Measurements from ENCODE around the gene PLEKHA5.

PLEKHA5 gene

DNA sequence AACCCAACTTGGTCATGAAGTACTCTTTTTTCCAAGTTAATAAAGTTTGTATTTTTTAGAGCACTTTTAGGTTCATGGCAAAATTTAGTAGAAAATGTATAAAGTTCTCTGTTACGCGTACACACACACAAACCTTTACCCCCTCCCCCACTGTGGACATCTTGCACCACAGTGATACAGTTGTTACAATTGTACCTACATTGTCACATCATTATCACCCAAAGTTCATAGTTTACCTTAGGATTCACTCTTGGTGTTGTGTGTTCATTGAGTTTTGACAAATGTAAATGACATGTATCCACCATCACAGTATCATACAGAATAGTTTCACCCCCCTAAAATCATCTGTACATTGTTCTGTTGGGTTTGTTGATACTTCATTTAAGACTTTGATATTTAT is 23.9 kb downstream of the PLEKHA5 start:
- H3K27ac ChIP-seq: no peak overlapping the region
- no peak overlapping the region for H3K4me3 ChIP-seq
- no peak for DNase-seq (ENCODE audit: low spot score)
- TF ChIP-seq, protein P1, sequence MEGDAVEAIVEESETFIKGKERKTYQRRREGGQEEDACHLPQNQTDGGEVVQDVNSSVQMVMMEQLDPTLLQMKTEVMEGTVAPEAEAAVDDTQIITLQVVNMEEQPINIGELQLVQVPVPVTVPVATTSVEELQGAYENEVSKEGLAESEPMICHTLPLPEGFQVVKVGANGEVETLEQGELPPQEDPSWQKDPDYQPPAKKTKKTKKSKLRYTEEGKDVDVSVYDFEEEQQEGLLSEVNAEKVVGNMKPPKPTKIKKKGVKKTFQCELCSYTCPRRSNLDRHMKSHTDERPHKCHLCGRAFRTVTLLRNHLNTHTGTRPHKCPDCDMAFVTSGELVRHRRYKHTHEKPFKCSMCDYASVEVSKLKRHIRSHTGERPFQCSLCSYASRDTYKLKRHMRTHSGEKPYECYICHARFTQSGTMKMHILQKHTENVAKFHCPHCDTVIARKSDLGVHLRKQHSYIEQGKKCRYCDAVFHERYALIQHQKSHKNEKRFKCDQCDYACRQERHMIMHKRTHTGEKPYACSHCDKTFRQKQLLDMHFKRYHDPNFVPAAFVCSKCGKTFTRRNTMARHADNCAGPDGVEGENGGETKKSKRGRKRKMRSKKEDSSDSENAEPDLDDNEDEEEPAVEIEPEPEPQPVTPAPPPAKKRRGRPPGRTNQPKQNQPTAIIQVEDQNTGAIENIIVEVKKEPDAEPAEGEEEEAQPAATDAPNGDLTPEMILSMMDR (IDR thresholded peaks at IDR 0.05): no peak

DNA sequence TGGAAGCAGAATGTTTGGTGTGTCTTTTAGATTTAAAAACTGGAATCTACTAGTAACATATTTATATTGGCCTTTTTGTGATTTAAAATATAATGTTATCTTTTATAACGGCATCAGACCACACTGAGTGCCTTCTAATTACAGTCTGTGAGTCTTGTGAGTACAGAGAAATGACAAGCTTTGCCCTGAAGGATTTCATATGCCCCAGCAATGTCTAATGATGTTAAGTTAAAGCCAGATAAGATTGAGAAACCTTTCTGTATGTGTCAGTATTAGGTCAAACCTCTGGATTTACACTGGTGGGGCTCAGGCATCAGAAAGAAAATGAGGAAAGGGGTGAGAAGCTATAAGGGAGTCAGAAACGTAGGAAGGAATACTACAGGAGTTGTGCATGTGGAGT is 25.2 kb downstream of the PLEKHA5 start:
- TF ChIP-seq, protein P1 (IDR thresholded peaks at IDR 0.05): no peak
- no peak overlapping the region for H3K4me3 ChIP-seq
- no peak for DNase-seq (ENCODE audit: low spot score)
- H3K27ac ChIP-seq: no peak overlapping the region

DNA sequence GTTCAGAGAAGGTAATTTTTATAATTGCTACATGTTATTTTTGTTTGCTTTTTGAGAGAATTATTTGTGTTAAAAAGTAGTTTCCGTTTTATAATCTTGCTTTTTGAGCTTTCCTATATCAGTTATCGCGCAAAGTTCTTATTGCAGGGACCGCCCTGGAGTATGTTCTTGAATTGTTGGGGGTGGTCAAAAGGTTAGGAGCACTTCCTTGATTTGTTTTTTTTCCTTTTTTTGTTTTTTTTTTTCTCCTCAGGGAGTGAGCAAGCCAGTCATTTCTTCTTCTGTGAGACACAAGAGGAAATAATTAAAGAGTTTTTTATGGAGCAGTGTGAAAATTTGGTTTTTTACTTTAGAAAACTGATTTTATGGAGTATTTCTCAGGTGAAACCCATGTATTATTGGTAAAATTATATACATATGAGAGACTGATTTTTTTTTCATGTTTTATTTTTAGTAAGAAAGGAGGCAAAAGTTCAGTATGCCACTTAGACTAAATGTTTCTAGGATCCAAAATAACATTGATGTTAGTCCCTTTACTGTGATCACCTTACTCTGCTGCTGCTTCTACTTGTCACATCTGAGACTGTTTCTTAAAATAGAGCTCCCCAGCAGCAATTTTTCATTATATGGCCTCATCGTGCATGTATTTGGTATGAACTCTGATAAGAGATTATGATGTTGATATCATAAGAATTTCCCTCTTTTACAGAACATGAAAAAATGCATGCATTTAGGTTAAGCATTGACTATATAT is 26.6 kb downstream of the PLEKHA5 start:
- TF ChIP-seq, protein P1 (IDR thresholded peaks at IDR 0.05): no peak
- no peak for DNase-seq (ENCODE audit: low spot score)
- H3K27ac ChIP-seq: no peak overlapping the region
- no peak overlapping the region for H3K4me3 ChIP-seq

DNA sequence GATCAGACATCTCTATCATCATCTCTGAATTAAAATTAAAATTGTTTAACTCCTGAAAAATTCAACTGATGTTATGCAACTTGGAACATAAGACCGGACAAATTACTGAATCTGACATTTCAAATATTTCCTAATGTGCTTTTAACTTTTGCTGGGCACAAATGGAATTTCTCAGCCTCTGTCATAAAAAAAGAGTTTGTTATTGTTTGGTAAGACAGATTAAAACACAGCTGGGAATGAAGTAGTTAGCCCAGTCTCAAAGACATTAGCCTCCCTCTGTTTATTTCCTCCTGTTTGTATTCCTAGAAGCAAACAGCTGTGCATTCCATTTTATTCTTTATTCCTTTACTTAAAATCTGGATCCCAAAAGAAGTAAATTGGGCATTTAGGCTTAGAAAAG is 29.4 kb downstream of the PLEKHA5 start:
- TF ChIP-seq, protein P1 (IDR thresholded peaks at IDR 0.05): no peak
- no peak for DNase-seq (ENCODE audit: low spot score)
- Histone ChIP-seq H3K4me3 (no peak overlapping the region), H3K27ac (no peak overlapping the region)

DNA sequence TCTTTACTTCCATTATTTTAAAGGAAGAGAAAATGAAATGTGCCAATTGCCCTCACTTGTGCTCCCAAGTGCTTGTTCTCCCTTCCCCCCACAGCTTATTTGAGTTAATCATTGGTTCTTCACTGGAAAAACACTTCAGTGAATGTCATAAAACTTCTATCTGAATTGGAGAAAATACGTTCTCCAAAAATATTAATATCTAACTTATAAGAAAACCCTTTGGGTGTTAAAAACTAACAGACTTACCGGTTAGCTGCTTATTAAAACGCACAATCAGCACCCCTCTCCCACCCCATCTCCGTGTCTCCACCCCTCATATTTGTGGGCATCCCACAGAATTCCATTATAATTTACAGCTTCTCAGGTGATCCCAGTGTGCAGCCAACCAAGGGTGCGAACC is 31.7 kb downstream of the PLEKHA5 start:
- TF ChIP-seq, protein P1 (IDR thresholded peaks at IDR 0.05): no peak
- no peak overlapping the region for H3K4me3 ChIP-seq
- no peak for DNase-seq (ENCODE audit: low spot score)
- H3K27ac ChIP-seq: no peak overlapping the region

DNA sequence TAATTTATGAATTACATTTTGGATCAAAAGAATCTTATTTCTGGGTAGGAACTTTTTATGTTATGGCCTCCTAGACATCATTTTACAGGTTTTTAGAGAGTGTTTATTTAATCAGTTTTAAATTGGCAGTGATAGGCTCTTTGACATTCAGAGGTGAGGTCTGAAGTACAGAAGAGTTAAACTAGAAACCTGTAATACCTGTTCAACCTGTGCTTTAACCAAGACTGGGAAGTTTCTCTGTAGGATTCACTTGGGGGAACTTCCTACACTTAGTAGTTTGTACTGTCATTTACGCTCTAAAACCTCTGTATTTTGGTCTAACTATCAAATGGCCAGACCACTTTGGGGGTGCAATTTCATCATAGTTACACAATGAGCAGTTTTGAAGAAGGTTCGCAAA is 35.9 kb downstream of the PLEKHA5 start:
- H3K27ac ChIP-seq: no peak overlapping the region
- H3K4me3 ChIP-seq: no peak overlapping the region
- DNase-seq (ENCODE audit: low spot score): no peak
- TF ChIP-seq, protein P1 (IDR thresholded peaks at IDR 0.05): no peak

DNA sequence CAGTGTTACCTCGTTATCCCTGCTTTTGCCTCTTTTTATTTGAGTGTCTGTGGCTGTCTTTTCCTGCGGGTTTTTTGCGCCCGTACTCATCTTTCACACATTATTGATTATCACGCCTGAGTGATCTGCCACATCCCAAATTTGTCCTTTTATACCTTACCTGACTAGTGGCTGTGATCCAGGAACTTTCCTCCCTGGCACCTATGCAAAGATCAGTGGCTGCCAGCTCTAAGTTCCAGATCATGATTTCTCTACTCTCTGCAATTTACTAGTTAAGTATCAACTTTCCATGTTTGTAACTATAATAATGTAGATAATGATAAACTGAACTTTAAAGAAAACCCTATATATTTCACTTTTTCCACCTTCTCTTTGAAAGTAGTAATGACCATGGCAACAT is 36.9 kb downstream of the PLEKHA5 start:
- TF ChIP-seq, protein P1 (IDR thresholded peaks at IDR 0.05): no peak
- DNase-seq (ENCODE audit: low spot score): no peak
- Histone ChIP-seq H3K4me3 (no peak overlapping the region), H3K27ac (no peak overlapping the region)

Measured in coronary artery (tissue), 2 donors.